OCI-LY3 (cell line): ENCODE measurements around the gene ALDH16A1.
A peak's percentile ranks its signal among the peaks of the same experiment; 100 is the strongest.

Experiments used
- H2AFZ ChIP-seq: fragments of 200-600, 300-600 bp; shearing (Covaris generic); 2 replicates; pipeline ENCODE4 v1.6.0; 2014; ENCODE audit warnings: antibody characterized with exemption, low read depth, low read length
- H3K27ac ChIP-seq: fragments of 200-600, 300-600 bp; sonication (generic); 2 replicates; pipeline ENCODE4 v1.5.1; 2014; ENCODE audit warnings: mild to moderate bottlenecking, low read length, moderate library complexity, mixed read lengths
- H3K27me3 ChIP-seq: fragments of 200-600, 300-600 bp; sonication (generic); 2 replicates; pipeline ENCODE4 v1.6.1; 2014; ENCODE audit warnings: low read depth, low read length, mixed read lengths
- H3K36me3 ChIP-seq: fragments of 200-600, 300-600 bp; sonication (generic); replicated peaks from 2 replicates; pipeline ENCODE3; 2014; ENCODE audit warnings: low read depth, low read length, mixed read lengths
- H3K4me1 ChIP-seq: fragments of 300-600, 200-600 bp; sonication (generic); 2 replicates; pipeline ENCODE4 v1.6.1; 2014; ENCODE audit warnings: low read length, mixed read lengths
- H3K4me2 ChIP-seq: fragments of 200-600, 300-600 bp; sonication (generic); 2 replicates; pipeline ENCODE4 v1.6.1; 2014; ENCODE audit warnings: low read length, mixed read lengths
- H3K4me3 ChIP-seq: fragments of 300-600, 200-600 bp; sonication (generic); 2 replicates; pipeline ENCODE4 v1.5.1; 2014; ENCODE audit warnings: antibody characterized with exemption, mild to moderate bottlenecking, low read length, moderate library complexity
- H3K79me2 ChIP-seq: fragments of 300-600, 200-600 bp; shearing (Covaris generic); 2 replicates; pipeline ENCODE4 v1.6.1; 2014; ENCODE audit warnings: mild to moderate bottlenecking, low read length, mixed read lengths
- H3K9ac ChIP-seq: fragments of 300-600, 200-600 bp; shearing (Covaris generic); 2 replicates; pipeline ENCODE4 v1.6.0; 2014; ENCODE audit warnings: mild to moderate bottlenecking, low read length, moderate library complexity
- H3K9me3 ChIP-seq: fragments of 200-600, 300-600 bp; shearing (Covaris generic); 2 replicates; pipeline ENCODE4 v1.6.1; 2014; ENCODE audit warnings: low read length, mixed read lengths; ENCODE audit not compliant: insufficient read depth
- H4K20me1 ChIP-seq: fragments of 200-600, 300-600 bp; sonication (generic); 2 replicates; pipeline ENCODE4 v1.6.1; 2016; ENCODE audit warnings: low read length, mixed read lengths; ENCODE audit not compliant: insufficient read depth
- EZH2phosphoT487 ChIP-seq: fragments of 200-600 bp; shearing (Covaris generic); IDR thresholded peaks from 2 replicates; pipeline ENCODE4 v1.6.1; 2018; ENCODE audit warnings: antibody characterized with exemption, mixed run types, low read depth
- TF ChIP-seq, protein P1 (sequence below): fragments of 200-600, 300-600 bp; sonication (generic); IDR thresholded peaks from 2 replicates; pipeline ENCODE4 v1.5.1; 2014; ENCODE audit warnings: antibody characterized with exemption, low read length, low read depth

ALDH16A1 gene

DNA sequence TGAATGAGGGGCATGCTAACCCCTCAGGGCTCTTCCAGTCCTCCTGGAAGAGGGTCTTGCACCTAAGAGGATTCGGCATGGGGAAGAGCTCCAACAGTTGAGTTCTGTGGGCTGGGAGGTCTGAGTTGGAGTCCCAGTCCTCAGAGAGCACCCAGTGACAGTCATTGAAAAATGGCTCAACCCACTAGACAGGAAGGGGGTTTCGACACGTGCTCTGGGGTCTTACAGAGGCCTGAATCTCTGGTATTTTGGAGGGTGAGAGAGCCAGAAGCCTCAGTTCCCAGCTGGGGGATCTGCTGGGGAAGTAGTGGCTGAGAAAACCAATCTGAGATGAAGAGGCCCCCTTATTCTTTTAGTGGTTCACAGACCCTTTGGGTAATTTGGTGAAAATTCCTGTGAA is 38.8 kb upstream of the ALDH16A1 start:
- Histone ChIP-seq H3K4me2 (no peak overlapping the region), H3K27me3 (0 out of 2 replicates have a peak, but pooled peaks cover 3% of the 10 kb centered on the region), H3K4me1 (peaks cover 10% of the 10 kb centered on the region), H3K9ac (no peak overlapping the region), H3K9me3 (no peaks in the 10 kb centered on the region), H2AFZ (no peak overlapping the region), H3K4me3 (no peak overlapping the region), H4K20me1 (no peaks in the 10 kb centered on the region), H3K27ac (no peak overlapping the region), H3K79me2 (no peaks in the 10 kb centered on the region), H3K36me3 (no peaks in the 10 kb centered on the region)
- TF ChIP-seq, protein P1, sequence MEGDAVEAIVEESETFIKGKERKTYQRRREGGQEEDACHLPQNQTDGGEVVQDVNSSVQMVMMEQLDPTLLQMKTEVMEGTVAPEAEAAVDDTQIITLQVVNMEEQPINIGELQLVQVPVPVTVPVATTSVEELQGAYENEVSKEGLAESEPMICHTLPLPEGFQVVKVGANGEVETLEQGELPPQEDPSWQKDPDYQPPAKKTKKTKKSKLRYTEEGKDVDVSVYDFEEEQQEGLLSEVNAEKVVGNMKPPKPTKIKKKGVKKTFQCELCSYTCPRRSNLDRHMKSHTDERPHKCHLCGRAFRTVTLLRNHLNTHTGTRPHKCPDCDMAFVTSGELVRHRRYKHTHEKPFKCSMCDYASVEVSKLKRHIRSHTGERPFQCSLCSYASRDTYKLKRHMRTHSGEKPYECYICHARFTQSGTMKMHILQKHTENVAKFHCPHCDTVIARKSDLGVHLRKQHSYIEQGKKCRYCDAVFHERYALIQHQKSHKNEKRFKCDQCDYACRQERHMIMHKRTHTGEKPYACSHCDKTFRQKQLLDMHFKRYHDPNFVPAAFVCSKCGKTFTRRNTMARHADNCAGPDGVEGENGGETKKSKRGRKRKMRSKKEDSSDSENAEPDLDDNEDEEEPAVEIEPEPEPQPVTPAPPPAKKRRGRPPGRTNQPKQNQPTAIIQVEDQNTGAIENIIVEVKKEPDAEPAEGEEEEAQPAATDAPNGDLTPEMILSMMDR, result no peak
- no peak for TF ChIP-seq EZH2phosphoT487

DNA sequence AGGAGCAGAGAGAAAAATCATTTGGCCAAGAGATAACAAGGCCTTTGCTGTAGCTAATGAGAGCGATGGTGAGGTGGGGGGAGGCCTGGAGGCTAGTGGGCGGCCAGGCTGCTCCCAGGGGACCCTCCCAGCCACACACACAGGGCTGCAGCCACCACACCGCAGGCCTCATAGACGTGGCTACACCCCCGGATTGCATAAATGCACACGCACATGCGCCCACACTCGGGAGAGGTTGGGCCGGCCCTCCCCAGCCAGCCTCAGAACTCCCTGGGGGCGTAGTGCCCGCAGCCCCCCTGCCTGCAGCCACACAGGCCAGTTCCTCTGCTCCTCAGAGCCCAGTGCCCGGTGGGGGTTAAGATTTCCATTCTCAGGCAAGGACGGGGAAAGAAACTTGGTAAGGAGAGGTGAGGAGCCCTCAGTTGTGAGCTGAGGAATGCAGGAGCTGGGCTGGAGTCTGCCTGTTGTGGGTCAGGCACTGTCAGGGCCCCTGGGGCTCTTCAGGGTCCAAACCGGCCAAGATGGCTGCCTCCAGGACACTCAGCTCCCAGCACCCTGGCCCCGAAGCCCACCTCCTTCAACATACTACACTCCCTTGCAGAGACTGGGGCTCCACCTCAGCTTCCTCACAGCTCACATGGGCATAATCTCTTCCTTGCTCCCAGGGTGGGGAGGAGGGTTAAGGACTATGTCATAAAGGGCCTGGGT is 37.8 kb upstream of the ALDH16A1 start:
- Histone ChIP-seq H3K4me2 (no peak overlapping the region), H3K79me2 (no peaks in the 10 kb centered on the region), H2AFZ (peak overlapping the region; percentile 33; the same call in 1 of the 2 replicates), H3K4me3 (no peak overlapping the region), H3K27me3 (peaks cover 8% of the 10 kb centered on the region; the same call in 1 of the 2 replicates), H3K9ac (no peak overlapping the region), H3K36me3 (no peaks in the 10 kb centered on the region), H3K4me1 (peaks cover under 1% of the 10 kb centered on the region; the same call in 1 of the 2 replicates), H4K20me1 (no peaks in the 10 kb centered on the region), H3K9me3 (no peaks in the 10 kb centered on the region), H3K27ac (no peak overlapping the region)
- TF ChIP-seq, protein P1, result no peak
- TF ChIP-seq EZH2phosphoT487, result no peak

DNA sequence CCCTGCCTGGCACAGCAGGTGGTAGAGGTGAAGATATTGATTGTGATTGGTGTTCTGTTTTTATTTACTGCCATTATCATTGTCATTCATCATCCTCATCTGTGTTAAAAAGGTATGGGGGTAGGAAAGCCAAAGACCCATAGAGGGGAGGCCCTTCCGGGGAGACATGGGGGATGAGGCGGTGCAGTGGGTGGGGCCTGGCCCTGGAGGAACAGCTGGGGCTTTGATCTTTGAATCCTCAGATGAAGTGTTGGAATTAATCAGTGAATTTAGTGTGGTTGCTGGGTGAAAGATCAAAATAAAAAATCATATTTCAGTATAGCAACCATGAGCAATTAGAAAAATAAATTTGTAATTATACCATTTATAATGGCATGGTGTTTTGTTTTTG is 37.2 kb upstream of the ALDH16A1 start:
- Histone ChIP-seq H3K27me3 (peaks cover 8% of the 10 kb centered on the region; the same call in 1 of the 2 replicates), H3K4me1 (no peaks in the 10 kb centered on the region), H3K36me3 (no peaks in the 10 kb centered on the region), H2AFZ (no peak overlapping the region; the same call in 1 of the 2 replicates), H3K4me2 (no peak overlapping the region), H3K4me3 (no peak overlapping the region), H4K20me1 (no peaks in the 10 kb centered on the region), H3K27ac (no peak overlapping the region), H3K79me2 (no peaks in the 10 kb centered on the region), H3K9me3 (no peaks in the 10 kb centered on the region), H3K9ac (no peak overlapping the region)
- TF ChIP-seq EZH2phosphoT487, result no peak
- TF ChIP-seq, protein P1, result no peak

DNA sequence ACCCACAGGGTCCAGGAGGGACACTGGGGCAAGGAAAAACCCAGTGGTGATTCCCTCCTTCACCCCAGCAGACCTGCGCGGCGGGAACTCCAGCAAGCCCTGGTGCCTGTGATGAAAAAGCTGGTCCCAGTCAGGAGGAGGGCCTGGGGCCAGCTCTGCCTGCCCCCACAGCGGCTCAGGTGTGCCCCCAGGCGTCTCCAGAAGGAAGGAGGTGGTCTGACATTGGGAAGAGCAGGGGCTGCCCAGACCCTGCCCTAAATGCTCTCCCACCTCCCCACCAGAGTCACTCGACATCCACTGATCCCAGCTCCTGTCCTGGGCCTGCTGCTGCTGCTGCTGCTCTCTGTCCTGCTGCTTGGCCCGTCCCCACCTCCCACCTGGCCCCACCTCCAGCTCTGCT is 35.9 kb upstream of the ALDH16A1 start:
- Histone ChIP-seq H2AFZ (no peak overlapping the region), H3K9ac (no peak overlapping the region), H3K4me1 (no peaks in the 10 kb centered on the region), H3K9me3 (no peaks in the 10 kb centered on the region), H3K27me3 (peaks cover 8% of the 10 kb centered on the region; the same call in 1 of the 2 replicates), H3K4me2 (no peak overlapping the region), H3K36me3 (no peaks in the 10 kb centered on the region), H4K20me1 (no peaks in the 10 kb centered on the region), H3K4me3 (no peak overlapping the region), H3K27ac (no peak overlapping the region), H3K79me2 (no peaks in the 10 kb centered on the region)
- no peak for TF ChIP-seq EZH2phosphoT487
- TF ChIP-seq, protein P1, result peak; percentile 29
